Embryonic facial prominence (tissue), 1 donor: ENCODE measurements around the gene SHANK1.
"Not testable (repeated sequence)": the region's sequence is repeated elsewhere in the genome, so short reads cannot be mapped to it uniquely, and the experiment has no call there.

Experiments
- DNase-seq: peaks from one replicate; pipeline ENCODE4 v3.0.0-alpha.2; 2016; ENCODE audit errors: extremely low spot score

The SHANK1 gene

DNA sequence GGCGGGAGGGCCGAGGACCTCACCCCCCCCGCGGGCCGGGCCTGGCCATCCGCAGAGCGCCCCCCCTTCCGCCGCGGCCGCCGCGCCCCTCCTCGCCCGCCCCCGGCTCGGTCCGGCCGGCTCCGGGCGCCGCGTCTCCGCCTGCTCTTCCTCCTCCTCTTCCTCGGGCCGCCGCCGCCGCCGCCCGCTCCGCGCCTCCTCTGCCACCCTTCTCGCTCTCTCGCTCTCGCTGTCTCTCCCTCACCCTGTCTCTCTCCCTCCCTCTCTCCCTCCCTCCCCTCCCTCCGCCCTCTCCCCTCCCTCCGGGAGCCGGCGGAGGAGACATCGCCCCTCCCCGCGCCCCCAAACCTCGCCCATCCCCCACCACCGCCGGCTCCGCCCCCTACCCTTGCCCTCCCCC, at the start of gene SHANK1:
Gene SHANK1, minus strand, starts transcription at position 237 of the 400 bp plus-strand sequence. CDS start 2,883 bp downstream, outside the sequence.
- no peak for DNase-seq

- no peak for DNase-seq
These were observed 48.7 kb upstream of the SHANK1 start for GRCh38 chr19:50768277-50768676.

DNA sequence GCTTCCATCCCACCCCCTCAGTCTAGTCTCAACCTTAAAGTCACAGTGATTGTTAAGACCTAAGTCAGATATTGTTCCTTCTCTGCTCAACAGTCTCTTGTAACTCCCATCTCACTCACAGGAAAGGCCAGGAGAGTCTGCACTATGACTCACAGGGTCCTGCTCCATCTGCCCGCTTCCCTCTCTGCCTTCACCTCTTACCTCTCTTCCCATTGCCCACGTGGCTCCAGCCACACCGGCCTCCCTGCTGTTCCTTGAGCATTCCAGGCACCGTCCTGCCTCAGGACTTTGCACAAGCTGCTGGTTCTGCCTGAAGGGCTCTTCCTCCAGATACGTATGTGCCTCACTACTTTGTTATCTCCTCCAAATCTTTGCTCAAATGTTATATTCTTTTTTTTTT, 47.7 kb upstream of the SHANK1 start:
- DNase-seq, result not testable (repeated sequence)

DNA sequence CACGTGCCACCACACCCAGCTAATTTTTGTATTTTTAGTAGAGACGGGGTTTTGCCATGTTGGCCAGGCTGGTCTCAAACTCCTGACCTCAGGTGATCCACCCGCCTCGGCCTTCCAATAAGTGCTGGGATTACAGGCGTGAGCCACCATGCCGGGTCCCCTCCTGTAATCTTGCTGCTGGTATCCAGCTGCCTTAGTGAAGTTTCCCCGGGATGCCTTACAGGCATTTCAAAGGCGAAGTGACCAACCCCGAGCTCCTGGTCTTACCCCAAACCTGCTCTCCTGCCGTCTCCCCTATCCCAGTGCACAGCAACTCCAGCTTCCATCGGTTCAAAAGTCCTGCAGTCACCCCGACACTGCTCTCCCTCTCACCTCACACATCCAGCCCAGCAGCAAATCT, 47.1 kb upstream of the SHANK1 start:
- DNase-seq, result not testable (repeated sequence)

DNA sequence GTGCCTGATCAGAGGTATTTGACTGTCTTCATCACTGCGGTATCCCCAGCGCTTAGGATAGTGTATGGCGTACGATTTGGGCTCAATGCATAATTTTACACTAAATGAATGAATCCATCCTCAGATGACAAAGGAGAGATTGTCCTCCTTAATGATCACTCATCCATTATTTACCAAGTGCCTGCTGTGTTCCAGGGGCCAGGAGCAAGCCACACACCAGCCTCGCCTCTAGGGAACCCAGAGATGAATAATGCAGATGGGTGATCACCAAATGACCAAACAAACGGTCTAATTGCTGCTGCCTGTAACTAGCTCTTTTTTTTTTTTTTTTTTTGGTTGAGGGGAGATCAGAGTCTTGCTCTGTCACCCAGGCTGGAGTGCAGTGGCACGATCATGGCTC, 44.8 kb upstream of the SHANK1 start:
- DNase-seq, result no peak

- DNase-seq, result not testable (repeated sequence)
These were observed 43.9 kb upstream of the SHANK1 start for GRCh38 chr19:50763521-50763920.

- not testable (repeated sequence) for DNase-seq
These were observed 41.9 kb upstream of the SHANK1 start for GRCh38 chr19:50761501-50761900.

GRCh38 chr19:50759886-50760285, 40.3 kb upstream of the SHANK1 start:
- DNase-seq, result no peak

DNA sequence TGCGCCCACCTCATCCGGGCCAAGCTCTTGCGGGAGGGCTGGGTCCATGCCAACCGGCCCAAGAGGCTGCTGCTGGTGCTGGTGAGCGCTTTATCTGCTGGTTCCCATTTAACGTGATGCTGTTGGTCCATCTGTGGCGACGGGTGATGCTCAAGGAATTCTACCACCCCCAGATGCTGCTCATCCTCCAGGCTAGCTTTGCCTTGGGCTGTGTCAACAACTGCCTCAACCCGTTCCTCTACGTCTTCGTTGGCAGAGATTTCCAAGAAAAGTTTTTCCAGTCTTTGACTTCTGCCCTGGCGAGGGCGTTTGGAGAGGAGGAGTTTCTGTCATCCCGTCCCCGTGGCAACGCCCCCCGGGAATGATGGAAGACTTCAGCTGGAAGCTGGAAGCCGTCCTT, 39.5 kb upstream of the SHANK1 start:
- DNase-seq, result not testable (repeated sequence)

- not testable (repeated sequence) for DNase-seq
These were observed 38.0 kb upstream of the SHANK1 start for GRCh38 chr19:50757624-50758023.

DNA sequence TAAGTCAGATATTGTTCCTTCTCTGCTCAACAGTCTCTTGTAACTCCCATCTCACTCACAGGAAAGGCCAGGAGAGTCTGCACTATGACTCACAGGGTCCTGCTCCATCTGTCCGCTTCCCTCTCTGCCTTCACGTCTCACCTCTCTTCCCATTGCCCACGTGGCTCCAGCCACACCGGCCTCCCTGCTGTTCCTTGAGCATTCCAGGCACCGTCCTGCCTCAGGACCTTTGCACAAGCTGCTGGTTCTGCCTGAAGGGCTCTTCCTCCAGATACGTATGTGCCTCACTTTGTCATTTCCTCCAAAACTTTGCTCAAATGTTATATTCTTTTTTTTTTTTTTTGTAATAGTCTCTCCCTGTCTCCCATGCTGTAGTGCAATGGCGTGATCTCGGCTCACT, 36.6 kb upstream of the SHANK1 start:
- DNase-seq, result not testable (repeated sequence)

DNA sequence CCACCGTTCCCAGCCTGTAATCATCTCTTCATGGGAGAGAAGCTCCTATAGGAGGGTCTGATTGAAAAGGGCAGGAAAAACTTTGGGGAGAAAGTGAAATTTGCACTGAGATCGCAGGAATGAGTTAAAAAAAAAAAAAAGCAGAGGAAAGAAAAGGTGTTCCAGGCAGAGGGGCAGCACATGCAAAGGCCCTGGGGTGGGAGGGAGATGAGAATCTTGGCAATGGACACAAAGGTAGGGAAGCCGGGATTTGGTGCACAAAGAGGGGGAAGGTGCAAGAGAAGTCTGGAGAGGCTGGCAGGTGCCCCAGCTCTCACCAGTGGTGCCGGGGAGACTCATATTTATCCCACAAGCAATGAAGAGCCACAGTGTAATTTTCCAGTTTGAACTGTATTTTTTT, 34.3 kb upstream of the SHANK1 start:
- no peak for DNase-seq

DNA sequence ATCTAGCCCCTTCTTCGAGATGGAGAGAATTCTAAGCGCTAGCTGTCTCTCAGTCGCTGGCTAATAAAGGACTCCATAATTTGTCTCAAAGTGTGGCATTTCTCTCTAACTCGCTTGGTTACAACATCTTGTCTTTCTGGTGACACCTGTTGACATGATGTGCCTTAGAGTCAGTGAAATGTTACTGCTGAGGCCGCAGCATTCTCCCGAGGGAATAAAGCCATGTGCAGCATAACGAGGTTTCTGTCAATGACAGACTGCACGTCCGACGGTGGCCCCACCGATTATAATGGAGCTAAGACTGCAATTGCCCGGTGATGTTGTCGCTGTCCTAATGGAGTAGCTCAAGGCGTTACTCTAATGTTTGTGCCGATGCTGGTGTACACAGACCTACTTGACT, 30.4 kb upstream of the SHANK1 start:
- no peak for DNase-seq

- no peak for DNase-seq
These were observed 29.9 kb upstream of the SHANK1 start for GRCh38 chr19:50749490-50749889.

DNA sequence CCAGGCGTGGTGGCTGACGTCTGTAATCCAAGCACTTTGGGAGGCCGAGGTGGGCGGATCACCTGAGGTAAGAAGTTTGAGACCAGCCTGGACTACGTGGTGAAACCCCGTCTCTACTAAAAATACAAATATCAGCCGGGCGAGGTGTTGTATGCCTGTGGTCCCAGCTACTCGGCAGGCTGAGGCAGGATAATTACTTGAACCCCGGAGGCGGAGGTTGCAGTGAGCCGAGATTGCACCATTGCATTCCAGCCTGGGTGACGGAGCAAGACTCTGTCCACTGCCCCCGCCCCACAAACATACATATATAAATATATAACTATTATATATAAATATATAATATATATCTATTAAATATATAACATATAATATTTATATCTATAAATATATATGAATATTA, 27.5 kb upstream of the SHANK1 start:
- DNase-seq, result not testable (repeated sequence)

DNA sequence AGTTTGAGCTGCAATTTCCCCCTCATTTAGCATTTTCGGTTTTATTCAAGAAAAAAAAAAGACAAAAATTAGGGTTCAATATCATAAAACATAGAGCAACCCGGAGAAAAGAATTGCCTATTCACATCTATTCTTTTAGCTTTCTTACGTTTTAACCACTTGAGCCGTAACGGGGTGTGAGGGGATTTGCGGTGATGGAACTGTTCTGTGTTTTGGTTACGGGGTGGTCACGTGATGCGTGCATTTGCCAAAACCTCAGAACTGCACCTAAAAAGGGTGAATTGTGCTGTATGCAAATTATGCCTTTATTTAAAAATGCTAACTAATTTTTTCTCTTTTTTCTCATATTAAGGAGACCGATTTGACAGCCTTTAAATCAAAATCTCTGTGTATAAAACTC, 25.6 kb upstream of the SHANK1 start:
- no peak for DNase-seq

DNA sequence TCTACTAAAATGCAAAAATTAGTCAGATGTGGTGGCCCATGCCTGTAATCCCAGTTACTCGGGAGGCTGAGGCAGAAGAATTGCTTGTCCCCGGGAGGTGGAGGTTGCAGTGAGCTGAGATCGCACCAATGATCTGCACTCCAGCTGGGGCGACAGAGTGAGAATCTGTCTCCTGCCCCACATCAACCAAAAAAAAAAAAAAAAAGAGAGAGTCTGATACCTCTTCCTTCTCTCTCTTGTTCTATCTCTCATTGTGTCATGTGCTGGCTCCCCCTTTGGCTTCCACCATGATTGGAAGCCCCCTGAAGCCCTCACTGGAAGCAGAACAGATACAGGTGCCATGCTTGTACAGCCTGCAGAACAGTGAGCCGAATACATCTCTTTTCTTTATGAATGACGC, 23.9 kb upstream of the SHANK1 start:
- no peak for DNase-seq

- DNase-seq, result no peak
These were observed 21.8 kb upstream of the SHANK1 start for GRCh38 chr19:50741179-50741933.

DNA sequence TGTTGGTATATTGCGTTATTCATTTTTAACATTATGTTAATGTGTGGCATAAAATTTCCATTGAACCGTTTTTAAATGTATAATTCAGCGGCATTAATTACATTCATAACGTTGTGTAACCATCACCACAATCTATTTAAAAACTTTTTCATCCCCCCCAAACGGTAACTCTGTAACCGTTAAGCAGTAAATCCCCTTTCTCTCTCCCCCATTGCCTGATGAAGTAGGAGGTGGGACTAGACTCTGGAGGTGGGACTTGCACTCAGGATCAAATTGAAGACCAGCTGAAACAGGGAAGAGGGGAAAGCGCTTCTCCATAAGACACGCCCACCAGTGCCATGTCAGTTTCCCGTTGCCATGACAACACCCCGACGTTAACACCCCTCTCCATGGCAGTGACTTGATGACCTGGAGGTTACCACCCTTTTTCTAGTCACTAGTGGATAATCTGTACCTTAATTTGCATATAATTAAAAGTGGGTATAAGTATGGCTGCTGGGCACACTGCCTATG, 20.4 kb upstream of the SHANK1 start:
- no peak for DNase-seq

DNA sequence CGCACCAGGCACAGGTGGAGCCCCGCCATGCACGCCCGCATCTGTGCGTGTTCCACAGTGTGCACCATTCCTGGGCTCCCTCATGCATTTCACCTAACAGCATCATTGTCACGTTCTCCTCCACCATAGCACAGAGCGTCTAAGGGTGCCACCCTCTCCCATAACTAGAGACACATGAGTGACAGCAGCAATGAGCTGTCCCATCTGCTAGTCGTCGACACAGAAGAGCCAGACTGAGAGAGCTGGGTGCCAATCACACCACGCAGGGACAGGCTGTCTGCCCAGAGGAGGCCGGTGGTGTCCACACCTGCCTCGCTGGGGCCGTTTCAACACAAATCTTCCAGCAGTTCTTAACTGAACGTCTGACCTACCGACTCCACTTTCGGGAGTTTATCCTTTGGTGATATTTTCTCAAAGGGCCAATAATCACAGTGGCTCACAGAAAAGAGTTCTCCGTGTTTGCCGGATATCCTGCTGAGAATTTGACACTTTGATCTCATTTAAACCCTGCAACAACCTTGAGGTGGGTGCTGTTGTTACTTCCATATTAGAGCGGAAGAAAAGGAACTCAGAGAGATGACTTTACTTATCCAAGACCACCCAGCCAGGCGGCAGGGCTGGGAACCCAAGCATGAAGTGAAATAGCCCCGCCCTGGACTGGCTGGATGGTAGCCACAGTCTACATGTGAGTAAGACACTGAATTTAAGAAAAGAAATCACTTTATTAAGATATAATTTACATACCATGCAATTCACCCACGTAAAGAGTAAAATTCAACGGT, 19.7 kb upstream of the SHANK1 start:
- DNase-seq, result no peak

DNA sequence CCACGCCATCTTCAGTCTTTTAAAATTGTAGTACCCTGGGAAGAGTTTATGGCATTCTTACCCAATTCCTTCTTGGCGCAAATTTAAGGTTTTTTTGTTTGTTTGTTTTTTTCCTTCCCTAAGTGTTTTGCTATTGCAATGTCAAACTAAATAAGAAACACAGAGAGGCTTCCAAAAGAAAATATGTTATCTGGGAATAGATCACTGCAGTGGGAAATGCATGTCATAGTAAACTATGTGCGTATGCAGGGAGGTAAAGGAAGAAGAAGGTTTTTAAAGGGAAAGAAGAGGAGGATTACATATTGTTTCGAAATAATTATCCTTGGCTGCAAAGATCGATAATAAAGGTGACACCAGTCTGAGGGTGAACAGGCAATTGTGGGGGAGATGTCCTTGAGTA, 16.7 kb upstream of the SHANK1 start:
- no peak for DNase-seq

- no peak for DNase-seq
These were observed 16.3 kb upstream of the SHANK1 start for GRCh38 chr19:50735869-50736268.

DNA sequence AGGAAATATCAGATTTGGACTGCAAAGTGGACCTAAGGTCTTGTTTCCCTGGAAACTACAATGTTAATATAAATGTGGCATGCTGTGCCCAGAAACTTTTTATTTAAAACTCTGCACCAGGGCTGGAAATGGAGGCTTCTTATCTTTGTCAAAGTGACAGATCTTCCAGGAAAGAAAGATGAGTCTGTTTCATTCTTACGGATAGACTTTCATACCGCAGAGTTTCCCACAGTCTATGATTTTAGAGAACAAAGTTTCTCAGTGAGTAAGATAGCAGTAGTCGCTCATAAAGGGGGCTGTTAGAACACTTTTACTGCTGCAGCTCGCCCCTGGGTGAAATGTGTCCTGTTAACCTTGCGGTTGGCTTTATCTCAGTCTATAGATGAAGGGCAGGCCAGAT, 10.3 kb upstream of the SHANK1 start:
- no peak for DNase-seq
